PC-9 (cell line): ENCODE results near the gene CELF1. TPM values are rescaled to one million over a fixed set of nuclear protein-coding genes. Genes with fewer than 3 reads are reported as not detected.

Source experiments
- BruUV-seq: library from RNA; stranded (reverse); fragments of 400-500 nt; replicated peaks from 2 replicates; lab custom pipeline; 2021; lab: Mats Ljungman, UMichigan
- CTCF ChIA-PET: fragments of 300-600 bp; sonication (Branson Sonifier 250); formaldehyde crosslinking; loops from one replicate; lab custom pipeline; 2022; ENCODE audit warnings: antibody characterized with exemption; lab: Charles Lee
- POLR2A ChIA-PET: fragments of 300-600 bp; sonication (Branson Sonifier 250); formaldehyde crosslinking; loops from one replicate; lab custom pipeline; 2022; ENCODE audit warnings: antibody characterized with exemption; ENCODE audit not compliant: unreplicated experiment; lab: Charles Lee
- DNase-seq, 2 experiments: peaks; one replicate each; pipeline versions ENCODE4 v3.0.0 to v3.0.0-alpha.2; 2015 to 2022; ENCODE audit warnings: mixed read lengths in 1 of 2
- H2AFZ ChIP-seq: fragments of 200-600 bp; sonication (generic); 2 replicates; pipeline ENCODE4 v1.8.1; 2017; ENCODE audit warnings: antibody characterized with exemption
- H3F3A ChIP-seq: fragments of 200-600 bp; sonication (generic); 2 replicates; pipeline ENCODE4 v1.8.1; 2017; ENCODE audit warnings: antibody characterized with exemption, mild to moderate bottlenecking, low read depth; ENCODE audit not compliant: insufficient read depth
- H3K27ac ChIP-seq: fragments of 200-600 bp; sonication (generic); 2 replicates; pipeline ENCODE4 v1.6.1; 2016; ENCODE audit warnings: mixed run types
- H3K27me3 ChIP-seq: fragments of 200-600 bp; sonication (generic); 2 replicates; pipeline ENCODE4 v1.6.1; 2016; ENCODE audit warnings: low read depth, mixed run types; ENCODE audit not compliant: insufficient read depth
- H3K36me3 ChIP-seq: fragments of 200-600 bp; sonication (generic); 2 replicates; pipeline ENCODE4 v1.6.1; 2016; ENCODE audit warnings: low read depth, mixed run types
- H3K4me1 ChIP-seq: fragments of 200-600 bp; sonication (generic); replicated peaks from 2 replicates; pipeline ENCODE4 v1.6.1; 2016; ENCODE audit warnings: mixed run types; ENCODE audit not compliant: insufficient read depth
- H3K4me2 ChIP-seq: fragments of 200-600 bp; sonication (generic); 2 replicates; pipeline ENCODE4 v1.6.1; 2017; ENCODE audit warnings: mixed run types
- H3K4me3 ChIP-seq: fragments of 200-600 bp; sonication (generic); 2 replicates; pipeline ENCODE4 v1.6.1; 2016; ENCODE audit warnings: mixed run types
- H3K79me2 ChIP-seq: fragments of 200-600 bp; sonication (generic); 2 replicates; pipeline ENCODE4 v1.6.1; 2017; ENCODE audit warnings: low read depth, mixed run types
- H3K9me2 ChIP-seq: fragments of 200-600 bp; sonication (generic); 2 replicates; pipeline ENCODE4 v1.8.1; 2017; ENCODE audit warnings: mild to moderate bottlenecking; ENCODE audit not compliant: insufficient read depth
- H3K9me3 ChIP-seq: fragments of 200-600 bp; sonication (generic); 2 replicates; pipeline ENCODE4 v1.8.1; 2016; ENCODE audit warnings: low read depth; ENCODE audit not compliant: insufficient read depth
- H4K20me1 ChIP-seq: fragments of 200-600 bp; sonication (generic); 2 replicates; pipeline ENCODE4 v1.8.1; 2017; ENCODE audit not compliant: insufficient read depth
- EZH2 ChIP-seq: fragments of 200-600 bp; sonication (generic); IDR thresholded peaks from 2 replicates; pipeline ENCODE4 v1.8.0; 2017; ENCODE audit warnings: antibody characterized with exemption, low read depth
- intact Hi-C: fragments of 100-400 bp; cut with micrococcal nuclease; formaldehyde crosslinking; loops from one replicate; pipeline ENCODE4 v1.10.0; 2022; ENCODE audit not compliant: unreplicated experiment
- total RNA-seq: library from RNA; stranded (reverse); gene quantifications from 2 replicates; pipeline ENCODE4 v1.2.3, GENCODE V29; 2021
- TF ChIP-seq, protein P1 (sequence below): fragments of 200-600 bp; sonication (generic); conservative IDR thresholded peaks from 2 replicates; pipeline ENCODE4 v1.6.1; 2017; ENCODE audit warnings: mixed run types, antibody characterized with exemption, mild to moderate bottlenecking, moderate library complexity

Gene CELF1
- total RNA-seq, 1 experiment from 2014 or later, result 165 TPM

DNA sequence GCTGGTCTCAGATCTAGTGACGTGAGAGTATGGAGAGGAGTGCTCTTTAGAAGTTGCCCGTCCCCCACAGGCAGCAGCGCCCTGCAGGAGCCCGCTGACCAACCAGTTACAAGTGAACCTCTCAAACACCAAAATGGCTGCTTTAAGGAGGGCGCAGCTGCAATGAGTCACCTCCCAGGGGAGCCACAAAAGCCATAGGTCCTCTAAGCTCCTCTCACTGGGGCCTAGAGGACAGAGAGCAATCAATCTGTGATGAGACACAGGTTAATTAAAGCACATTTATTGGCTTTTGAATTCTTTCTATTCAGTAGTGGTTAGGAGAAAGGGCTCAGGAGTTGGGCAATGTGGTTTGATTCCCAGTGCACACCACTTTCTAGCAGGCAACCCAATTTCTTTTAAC is 88.4 kb downstream of the CELF1 start:
- TF ChIP-seq, protein P1, sequence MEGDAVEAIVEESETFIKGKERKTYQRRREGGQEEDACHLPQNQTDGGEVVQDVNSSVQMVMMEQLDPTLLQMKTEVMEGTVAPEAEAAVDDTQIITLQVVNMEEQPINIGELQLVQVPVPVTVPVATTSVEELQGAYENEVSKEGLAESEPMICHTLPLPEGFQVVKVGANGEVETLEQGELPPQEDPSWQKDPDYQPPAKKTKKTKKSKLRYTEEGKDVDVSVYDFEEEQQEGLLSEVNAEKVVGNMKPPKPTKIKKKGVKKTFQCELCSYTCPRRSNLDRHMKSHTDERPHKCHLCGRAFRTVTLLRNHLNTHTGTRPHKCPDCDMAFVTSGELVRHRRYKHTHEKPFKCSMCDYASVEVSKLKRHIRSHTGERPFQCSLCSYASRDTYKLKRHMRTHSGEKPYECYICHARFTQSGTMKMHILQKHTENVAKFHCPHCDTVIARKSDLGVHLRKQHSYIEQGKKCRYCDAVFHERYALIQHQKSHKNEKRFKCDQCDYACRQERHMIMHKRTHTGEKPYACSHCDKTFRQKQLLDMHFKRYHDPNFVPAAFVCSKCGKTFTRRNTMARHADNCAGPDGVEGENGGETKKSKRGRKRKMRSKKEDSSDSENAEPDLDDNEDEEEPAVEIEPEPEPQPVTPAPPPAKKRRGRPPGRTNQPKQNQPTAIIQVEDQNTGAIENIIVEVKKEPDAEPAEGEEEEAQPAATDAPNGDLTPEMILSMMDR, result no peak
- TF ChIP-seq EZH2, result no peak
- peaks cover 22% of the 10 kb centered on the region for H3K4me1 ChIP-seq
- no peaks in the 10 kb centered on the region for H3K9me2 ChIP-seq
- peaks cover 26% of the 10 kb centered on the region for H3K36me3 ChIP-seq
- H3K9me3 ChIP-seq, result no peaks in the 10 kb centered on the region
- H3K79me2 ChIP-seq, result peaks cover 4% of the 10 kb centered on the region; the same call in 1 of the 2 replicates
- peaks cover 36% of the 10 kb centered on the region for H3F3A ChIP-seq
- no peak overlapping the region for H3K4me2 ChIP-seq
- no TSS peak for BruUV-seq
- no peak overlapping the region for H2AFZ ChIP-seq
- no peak overlapping the region for H3K4me3 ChIP-seq
- DNase-seq, result no peak
- no peak overlapping the region for H3K27ac ChIP-seq
- ChIA-PET CTCF (no interaction called here), POLR2A (interaction anchor here (0.5 to 0.6 kb wide), 2 partner anchors 111 to 372 kb away, joined by 3 to 9 read pairs; no protein-coding TSS in a partner anchor)
- H4K20me1 ChIP-seq, result peaks cover 48% of the 10 kb centered on the region
- no peaks in the 10 kb centered on the region for H3K27me3 ChIP-seq
- intact Hi-C loops, result no loop called here

DNA sequence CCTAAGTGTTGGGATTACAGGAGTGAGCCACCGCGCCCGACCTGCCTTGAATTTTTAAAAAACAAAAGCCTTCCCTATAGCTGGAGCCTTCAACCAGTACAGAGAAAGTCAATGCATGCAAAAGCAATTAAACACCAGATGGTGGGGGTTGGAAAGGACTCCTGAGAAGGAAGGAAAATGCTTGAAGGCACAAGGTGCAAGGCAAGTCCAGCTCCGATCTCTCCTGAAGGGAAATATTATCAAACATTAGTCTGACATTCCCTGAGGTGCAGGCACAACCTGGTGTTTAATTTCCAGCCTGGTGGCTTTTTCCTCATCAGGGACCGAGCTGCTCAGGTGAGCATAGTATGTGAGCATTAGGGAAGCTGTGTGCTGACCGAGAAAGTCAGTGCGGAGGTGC is 91.1 kb downstream of the CELF1 start:
- intact Hi-C loops, result no loop called here
- Histone ChIP-seq H3K9me2 (no peaks in the 10 kb centered on the region), H3F3A (peaks cover 27% of the 10 kb centered on the region), H3K4me3 (no peak overlapping the region), H3K27me3 (no peaks in the 10 kb centered on the region), H3K4me2 (no peak overlapping the region), H3K79me2 (peaks cover 4% of the 10 kb centered on the region; the same call in 1 of the 2 replicates), H3K36me3 (peaks cover 26% of the 10 kb centered on the region), H2AFZ (no peak overlapping the region), H3K4me1 (peaks cover 7% of the 10 kb centered on the region), H4K20me1 (peaks cover 25% of the 10 kb centered on the region), H3K9me3 (no peaks in the 10 kb centered on the region), H3K27ac (no peak overlapping the region)
- no peak for DNase-seq
- ChIA-PET CTCF (no interaction called here), POLR2A (no interaction called here)
- TF ChIP-seq, protein P1, result no peak
- no peak for TF ChIP-seq EZH2
- BruUV-seq, result no TSS peak

DNA sequence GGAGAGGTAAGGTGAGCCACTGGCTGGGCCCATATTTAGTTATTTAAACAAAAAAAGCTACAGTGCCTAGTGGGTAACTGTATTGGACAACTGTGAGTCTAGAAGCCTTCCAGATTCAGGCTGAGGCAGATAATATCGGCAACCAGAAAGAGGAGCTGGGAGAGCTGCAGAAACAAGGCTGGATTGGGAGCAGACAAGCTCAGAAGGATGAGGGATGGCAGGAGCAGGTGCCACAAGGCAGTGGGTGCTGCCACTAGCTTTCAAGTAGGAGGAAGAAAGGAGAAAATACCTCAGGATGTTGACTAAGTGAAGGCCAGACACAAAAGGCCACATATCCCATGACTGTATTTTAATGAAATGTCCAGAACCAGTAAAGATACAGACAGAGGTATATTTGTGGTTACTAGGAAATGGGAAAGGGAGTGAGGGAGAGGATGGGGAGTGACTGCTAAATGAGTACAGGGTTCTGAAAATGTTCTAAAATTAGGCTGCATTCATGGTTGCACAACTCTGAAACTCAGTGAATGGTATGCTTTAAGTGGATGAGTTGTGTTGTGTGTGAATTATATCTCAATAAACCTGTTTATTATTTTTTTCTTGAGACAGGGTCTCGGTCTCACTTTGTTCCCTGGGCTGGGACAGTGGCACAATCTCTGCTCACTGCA is 92.2 kb downstream of the CELF1 start:
- intact Hi-C loops, result no loop called here
- TF ChIP-seq, protein P1, result no peak
- TF ChIP-seq EZH2, result no peak
- H3K9me3 ChIP-seq, result no peaks in the 10 kb centered on the region
- no peaks in the 10 kb centered on the region for H3K79me2 ChIP-seq
- no peaks in the 10 kb centered on the region for H3K27me3 ChIP-seq
- no peak for DNase-seq
- H3K4me1 ChIP-seq, result no peaks in the 10 kb centered on the region
- no peak overlapping the region for H3K4me3 ChIP-seq
- H2AFZ ChIP-seq, result no peak overlapping the region
- no peak overlapping the region for H3K27ac ChIP-seq
- H3K36me3 ChIP-seq, result peaks cover 21% of the 10 kb centered on the region
- BruUV-seq, result no TSS peak
- H4K20me1 ChIP-seq, result peaks cover 18% of the 10 kb centered on the region
- ChIA-PET CTCF (no interaction called here), POLR2A (no interaction called here)
- no peaks in the 10 kb centered on the region for H3K9me2 ChIP-seq
- peaks cover 24% of the 10 kb centered on the region for H3F3A ChIP-seq
- H3K4me2 ChIP-seq, result no peak overlapping the region
